K562 (cell line): ENCODE data around the gene FAM53C. TPM values are rescaled to one million over a fixed set of nuclear protein-coding genes. Genes with fewer than 3 reads are reported as not detected.

ENCODE experiments used
- ATAC-seq: fragments of 200-7000 bp; cut with Tn5 transposase; 3 replicates; pipeline ENCODE4 v1.9.1; 2020; ENCODE audit warnings: moderate library complexity
- BruUV-seq: library from RNA; stranded (reverse); fragments of 400-500 nt; replicated peaks from 2 replicates; lab custom pipeline; 2021; lab: Mats Ljungman, UMichigan
- CTCF ChIA-PET: fragments of 300-600 bp; formaldehyde crosslinking; extraction: SDS; loops from one replicate; lab custom pipeline; 2021; ENCODE audit warnings: low intra/inter-chr PET ratio; lab: Yijun Ruan, JAX
- POLR2A ChIA-PET: fragments of 300-600, 350-650 bp; sonication (Branson Sonifier 250); formaldehyde crosslinking; extraction: SDS; loops from one replicate; lab custom pipeline; 2021; ENCODE audit warnings: antibody characterized with exemption, inconsistent platforms; lab: Yijun Ruan, JAX
- DNase-seq, 4 experiments: peaks; one replicate each; pipeline versions ENCODE4 v3.0.0 to v3.0.0-alpha.2; 2011 to 2018; ENCODE audit warnings: low spot score in 3 of 4, mixed read lengths in 3 of 4; ENCODE audit errors: extremely low read depth in 1 of 4
- FAIRE-seq: peaks from 2 replicates; lab custom pipeline; 2011; peaks lifted over from hg19 to GRCh38; lab: Jason Lieb, UNC
- H2AFZ ChIP-seq: 2 replicates; pipeline ENCODE4 v1.6.0; 2011; ENCODE audit warnings: low read depth, low read length, control low read depth, inconsistent platforms
- H3K27ac ChIP-seq: fragments of 200-600 bp; 3 replicates; pipeline ENCODE4 v1.8.0; 2011; ENCODE audit warnings: low read depth, mild to moderate bottlenecking, control low read depth, inconsistent platforms, low read length, moderate library complexity, mixed read lengths; ENCODE audit errors: extremely low read depth
- H3K27me3 ChIP-seq, 2 experiments: fragments of 300-600 bp in 1 of 2; 2 replicates in 1 of 2; 3 replicates in 1 of 2; pipeline versions ENCODE4 v1.6.0 to v1.8.0; 2011; ENCODE audit warnings: inconsistent platforms in 2 of 2, low read length in 2 of 2, mild to moderate bottlenecking in 1 of 2, mixed read lengths in 1 of 2, moderate library complexity in 1 of 2; ENCODE audit not compliant: control insufficient read depth in 2 of 2, insufficient read depth in 2 of 2
- H3K36me3 ChIP-seq: fragments of 300-600 bp; 3 replicates; pipeline ENCODE4 v1.8.0; 2011; ENCODE audit warnings: mild to moderate bottlenecking, low read length, inconsistent platforms; ENCODE audit not compliant: control insufficient read depth, insufficient read depth
- H3K4me1 ChIP-seq, 2 experiments: fragments of 200-600 bp in 1 of 2; replicated peaks in 1 of 2; 2 replicates in 1 of 2; 3 replicates in 1 of 2; pipeline versions ENCODE4 v1.5.1 to v1.8.0; 2011; ENCODE audit warnings: inconsistent platforms in 2 of 2, low read length in 2 of 2, mild to moderate bottlenecking in 1 of 2, mixed read lengths in 1 of 2, moderate library complexity in 1 of 2; ENCODE audit not compliant: control insufficient read depth in 2 of 2, insufficient read depth in 2 of 2
- H3K4me2 ChIP-seq: 2 replicates; pipeline ENCODE4 v1.6.1; 2011; ENCODE audit warnings: low read length, control low read depth, inconsistent platforms, mixed read lengths; ENCODE audit not compliant: insufficient read depth
- H3K4me3 ChIP-seq: fragments of 200-600 bp; sonication (generic), shearing (Covaris generic); 2 replicates; pipeline ENCODE4 v1.5.1; 2016; ENCODE audit warnings: control low read depth, inconsistent platforms
- H3K79me2 ChIP-seq: fragments of 200-600 bp; 3 replicates; pipeline ENCODE4 v1.8.0; 2011; ENCODE audit warnings: low read length, inconsistent platforms; ENCODE audit not compliant: control insufficient read depth, insufficient read depth
- H3K9ac ChIP-seq, 2 experiments: 2 replicates each; pipeline versions ENCODE4 v1.6.0 to v1.6.1; 2011; ENCODE audit warnings: low read depth in 2 of 2, low read length in 2 of 2, control low read depth in 1 of 2, inconsistent platforms in 1 of 2, mild to moderate bottlenecking in 1 of 2, mixed read lengths in 1 of 2; ENCODE audit not compliant: insufficient read depth in 1 of 2
- H3K9me1 ChIP-seq: one replicate; pipeline ENCODE4 v1.6.0; 2011; ENCODE audit warnings: inconsistent platforms, mild to moderate bottlenecking, low read length, moderate library complexity; ENCODE audit not compliant: control insufficient read depth, insufficient read depth
- H3K9me3 ChIP-seq: replicated peaks from 2 replicates; pipeline ENCODE4 v1.5.1; 2011; ENCODE audit warnings: low read depth, low read length, inconsistent platforms; ENCODE audit not compliant: control insufficient read depth, insufficient read depth
- H4K20me1 ChIP-seq: replicated peaks from 2 replicates; pipeline ENCODE4 v1.6.1; 2011; ENCODE audit warnings: low read length, inconsistent platforms, mixed read lengths; ENCODE audit not compliant: control insufficient read depth, insufficient read depth
- ARID4B ChIP-seq: sonication (generic); formaldehyde crosslinking; IDR thresholded peaks from 2 replicates; pipeline ENCODE4 v1.8.0; 2022; ENCODE audit warnings: mild to moderate bottlenecking, missing genetic modification reagents
- FOSL1 ChIP-seq: fragments of 200-800 bp; sonication (Bioruptor generic); conservative IDR thresholded peaks from 2 replicates; pipeline ENCODE4 v1.6.1; 2016; ENCODE audit warnings: missing genetic modification characterization, missing compliant biosample characterization
- HNRNPL ChIP-seq: fragments of 200-400 bp; formaldehyde crosslinking; IDR thresholded peaks from 2 replicates; pipeline ENCODE4 v1.6.1; 2017; ENCODE audit warnings: low read depth, mild to moderate bottlenecking, low read length
- POLR2A ChIP-seq: fragments of 450-650 bp; conservative IDR thresholded peaks from 2 replicates; pipeline ENCODE4 v1.6.1; 2016
- RBM39 ChIP-seq: fragments of 200-400 bp; formaldehyde crosslinking; optimal IDR thresholded peaks from 2 replicates; pipeline ENCODE3; 2018; ENCODE audit warnings: low read depth, low read length
- SAFB ChIP-seq: fragments of 200-400 bp; formaldehyde crosslinking; IDR thresholded peaks from 2 replicates; pipeline ENCODE4 v1.6.1; 2017; ENCODE audit warnings: low read depth, low read length, borderline replicate concordance
- TAF1 ChIP-seq: IDR thresholded peaks from 2 replicates; pipeline ENCODE4 v1.6.1; 2011; ENCODE audit warnings: mild to moderate bottlenecking, low read length, moderate library complexity; ENCODE audit not compliant: insufficient read depth, control insufficient read depth, severe bottlenecking; ENCODE audit errors: extremely low read depth
- TEAD4 ChIP-seq, 2 experiments: sonication (generic) in 1 of 2; formaldehyde crosslinking in 1 of 2; IDR thresholded peaks; 2 replicates each; pipeline versions ENCODE4 v1.6.1 to v1.8.0; 2012 to 2022; ENCODE audit warnings: borderline replicate concordance in 1 of 2, inconsistent platforms in 1 of 2, low read length in 1 of 2, mild to moderate bottlenecking in 1 of 2, missing genetic modification reagents in 1 of 2
- ZNF589 ChIP-seq: fragments of 200-800 bp; sonication (Bioruptor generic); IDR thresholded peaks from 2 replicates; pipeline ENCODE4 v1.6.1; 2016; ENCODE audit warnings: low read depth, missing genetic modification characterization, missing compliant biosample characterization
- ZNF639 ChIP-seq, 2 experiments: fragments of 200-800 bp in 1 of 2; sonication (Bioruptor generic) in 1 of 2; sonication (generic) in 1 of 2; formaldehyde crosslinking in 1 of 2; IDR thresholded peaks in 1 of 2; conservative IDR thresholded peaks in 1 of 2; 2 replicates each; pipeline versions ENCODE4 v1.5.0 to v1.6.1; 2016 to 2020; ENCODE audit warnings: missing compliant biosample characterization in 1 of 2, missing genetic modification characterization in 1 of 2, missing genetic modification reagents in 1 of 2
- WGBS: fragments of 100-300 bp; shearing (Covaris generic); methylation state at CpG from one replicate; pipeline ENCODE4 v1.1.6; 2016; ENCODE audit warnings: low coverage, mixed read lengths; ENCODE audit not compliant: insufficient coverage; ENCODE audit errors: missing lambda C conversion rate; 5-methylcytosine and 5-hydroxymethylcytosine counted together
- in situ Hi-C: fragments of 300-500 bp; cut with MboI; formaldehyde crosslinking; loops from 4 replicates; pipeline ENCODE4 v1.15.0; 2018; ENCODE audit warnings: inconsistent platforms, mixed read lengths
- intact Hi-C: fragments of 100-400 bp; cut with micrococcal nuclease; formaldehyde crosslinking; loops from 2 replicates; pipeline ENCODE4 v1.14.2; 2022
- polyA plus RNA-seq, 8 experiments: library from polyadenylated mRNA; depleted of rRNA in 4 of 8; stranded (reverse) in 5 of 8; unstranded in 3 of 8; fragments of >200 nt; fragmentation: Nextera tagmentation in 2 of 8; fragmentation: Illumina TruSeq in 1 of 8; extraction: Ambion mirVana in 2 of 8; extraction: Trizol in 1 of 8; gene quantifications; 2 replicates each; pipeline versions ENCODE4 v1.2.1 to v1.2.3, GENCODE V29; 2011 to 2014; ENCODE audit warnings: inconsistent platforms in 1 of 8, missing spikeins in 1 of 8
- total RNA-seq, 7 experiments: library from RNA; depleted of rRNA in 6 of 7; stranded (reverse); fragments of >200 nt in 6 of 7; fragmentation: Illumina TruSeq in 2 of 7; extraction: Trizol in 2 of 7; gene quantifications; 2 replicates each; pipeline versions ENCODE4 v1.2.1 to v1.2.3, GENCODE V29; 2011 to 2021; ENCODE audit warnings: low replicate concordance in 1 of 7

FAM53C gene
- total and polyA plus RNA-seq, 9 of the 15 experiments (the other 6 are each of a cell fraction or from before 2014, with no cell fraction given): 9.7 to 38.5 (median 25.2) TPM

GRCh38 chr5:138352071-138352721 is 14.1 kb downstream of the FAM53C start, which contains the start of gene KDM3B (continued):
- 0 out of 2 replicates have a peak, but pooled peaks have one; percentile 2 for TF ChIP-seq HNRNPL
- TF ChIP-seq ZNF589 (CRISPR knock-in tag): no peak

- Histone ChIP-seq H3K4me3 (peak overlapping the region; percentile 96), H3K27ac (peak overlapping the region; percentile 93), H4K20me1 (peaks cover 20% of the 10 kb centered on the region), H3K9ac (peak overlapping the region; percentile 97), H2AFZ (peak overlapping the region; percentile 79), H3K36me3 (peaks cover 24% of the 10 kb centered on the region; the same call in 2 of the 3 replicates), H3K79me2 (peaks cover 53% of the 10 kb centered on the region), H3K27me3 (no peaks in the 10 kb centered on the region), H3K4me1 (peaks cover 6 to 15% of the 10 kb centered on the region in 2 experiments; a peak in 4 of 5 replicates), H3K9me3 (peaks cover 5% of the 10 kb centered on the region), H3K9me1 (no peaks in the 10 kb centered on the region), H3K4me2 (peak overlapping the region; percentile 84)
- POLR2A ChIA-PET: interaction anchor here (0.6 to 10.3 kb wide), 20 partner anchors 8 to 1124 kb away, joined by 3 to 416 read pairs (median 4); partner anchors contain the start of genes BRD8, CDC23, CDC25C and EGR1
- in situ Hi-C loops: no loop called here
- FAIRE-seq (no peak), ATAC-seq (peak; percentile 66), DNase-seq (peak; percentile 72 to 83 (median 80))
- intact Hi-C loops: loop anchor here (2.0 to 5.0 kb wide), 2 partner anchors 14 to 171 kb away; partner anchors contain the start of gene FAM53C
- CTCF ChIA-PET: interaction anchor here (0.6 to 2.6 kb wide), 4 partner anchors 11 to 89 kb away, joined by 3 to 31 read pairs (median 4); partner anchors contain the start of gene FAM53C
- WGBS: under 1% methylated on average over 35 of the region's 88 CpGs
- no TSS peak for BruUV-seq
- TF ChIP-seq FOSL1 (tag) (no peak), TEAD4 (IDR thresholded peaks at IDR 0.05; ENCODE audit: low read length) (no peak), TEAD4 (CRISPR knock-in tag; IDR thresholded peaks at IDR 0.05; ENCODE audit: borderline replicate concordance) (0 out of 2 replicates have a peak, but pooled peaks have one; percentile 41), ZNF639 (CRISPR knock-in tag; conservative IDR thresholded peaks at IDR 0.05 in 1 of 2, IDR thresholded peaks at IDR 0.05 in 1 of 2) (peak in 1 of 2 experiments; percentile 94; a peak in 2 of 4 replicates), POLR2A (peak; percentile 65), ARID4B (CRISPR knock-in tag) (0 out of 2 replicates have a peak, but pooled peaks have one; percentile 63), TAF1 (peak; percentile 6), RBM39 (no peak), SAFB (no peak)
These were observed 14.9 kb downstream of the FAM53C start for GRCh38 chr5:138352722-138353559.
